IMR-90 (cell line): Measurements from ENCODE around the gene MRPL28. TPM values are rescaled to one million over a fixed set of nuclear protein-coding genes. Genes with fewer than 3 reads are reported as not detected.

Source experiments
- ATAC-seq: fragments of 200-7000 bp; cut with Tn5 transposase; 2 replicates; pipeline ENCODE4 v1.9.1; 2020; ENCODE audit warnings: low read depth, mild to moderate bottlenecking, moderate library complexity
- BruUV-seq: library from RNA; stranded (reverse); fragments of 400-500 nt; replicated peaks from 2 replicates; lab custom pipeline; 2021; lab: Mats Ljungman, UMichigan
- CTCF ChIA-PET: fragments of 300-600 bp; formaldehyde crosslinking; extraction: SDS; loops from one replicate; lab custom pipeline; 2021; ENCODE audit warnings: antibody characterized with exemption; lab: Yijun Ruan, JAX
- POLR2A ChIA-PET: fragments of 300-600 bp; sonication (Branson Sonifier 250); formaldehyde crosslinking; loops from one replicate; lab custom pipeline; 2022; ENCODE audit warnings: antibody characterized with exemption; ENCODE audit not compliant: unreplicated experiment; lab: Charles Lee
- DNase-seq: peaks from one replicate; pipeline ENCODE4 v3.0.0; 2013
- H2AFZ ChIP-seq: replicated peaks from 2 replicates; pipeline ENCODE3; 2013; ENCODE audit warnings: low read length, mild to moderate bottlenecking; ENCODE audit not compliant: poor library complexity
- H2AK5ac ChIP-seq: 2 replicates; pipeline ENCODE4 v1.6.1; 2013; ENCODE audit warnings: low read depth, low read length, inconsistent platforms
- H2AK9ac ChIP-seq: replicated peaks from 2 replicates; pipeline ENCODE3; 2013; ENCODE audit warnings: mild to moderate bottlenecking, low read depth, low read length, moderate library complexity; ENCODE audit not compliant: poor library complexity
- H2BK120ac ChIP-seq: 2 replicates; pipeline ENCODE4 v1.6.1; 2013; ENCODE audit warnings: low read depth, low read length, inconsistent platforms
- H2BK15ac ChIP-seq: 3 replicates; pipeline ENCODE4 v1.6.1; 2013; ENCODE audit warnings: low read depth, low read length, inconsistent platforms
- H2BK20ac ChIP-seq: 2 replicates; pipeline ENCODE4 v1.6.1; 2013; ENCODE audit warnings: low read depth, mild to moderate bottlenecking, inconsistent platforms, low read length, moderate library complexity
- H2BK5ac ChIP-seq: 2 replicates; pipeline ENCODE4 v1.6.1; 2013; ENCODE audit warnings: mild to moderate bottlenecking, low read depth, low read length, inconsistent platforms; ENCODE audit not compliant: poor library complexity, severe bottlenecking
- H3K14ac ChIP-seq: replicated peaks from 2 replicates; pipeline ENCODE4 v1.6.1; 2013; ENCODE audit warnings: low read depth, low read length, inconsistent platforms
- H3K18ac ChIP-seq: 2 replicates; pipeline ENCODE4 v1.6.1; 2013; ENCODE audit warnings: low read depth, low read length, control low read depth
- H3K23ac ChIP-seq: 2 replicates; pipeline ENCODE4 v1.6.1; 2013; ENCODE audit warnings: low read depth, low read length, inconsistent platforms
- H3K27ac ChIP-seq: 2 replicates; pipeline ENCODE4 v1.5.1; 2013; ENCODE audit warnings: mild to moderate bottlenecking, control low read depth, low read length; ENCODE audit not compliant: insufficient read depth
- H3K27me3 ChIP-seq: 2 replicates; pipeline ENCODE4 v1.6.1; 2013; ENCODE audit warnings: low read length; ENCODE audit not compliant: control insufficient read depth, insufficient read depth
- H3K36me3 ChIP-seq: 2 replicates; pipeline ENCODE4 v1.6.1; 2013; ENCODE audit warnings: low read length, mixed read lengths; ENCODE audit not compliant: control insufficient read depth, insufficient read depth
- H3K4ac ChIP-seq: 2 replicates; pipeline ENCODE4 v1.6.1; 2013; ENCODE audit warnings: low read depth, low read length, inconsistent platforms
- H3K4me1 ChIP-seq: 2 replicates; pipeline ENCODE4 v1.6.1; 2013; ENCODE audit warnings: low read length, mixed read lengths; ENCODE audit not compliant: control insufficient read depth, insufficient read depth
- H3K4me2 ChIP-seq: 2 replicates; pipeline ENCODE4 v1.6.1; 2013; ENCODE audit warnings: low read depth, mild to moderate bottlenecking, control low read depth, low read length, moderate library complexity
- H3K4me3 ChIP-seq: 2 replicates; pipeline ENCODE4 v1.5.1; 2013; ENCODE audit warnings: low read depth, mild to moderate bottlenecking, control low read depth, low read length, moderate library complexity; ENCODE audit not compliant: insufficient read depth
- H3K56ac ChIP-seq: 2 replicates; pipeline ENCODE4 v1.6.1; 2013; ENCODE audit warnings: low read length, inconsistent platforms; ENCODE audit not compliant: insufficient read depth; ENCODE audit errors: extremely low read depth
- H3K79me1 ChIP-seq, 2 experiments: 2 replicates each; pipeline ENCODE4 v1.6.1; 2013; ENCODE audit warnings: low read length in 2 of 2, inconsistent platforms in 1 of 2, low read depth in 1 of 2
- H3K9ac ChIP-seq: 2 replicates; pipeline ENCODE4 v1.6.1; 2013; ENCODE audit warnings: low read depth, low read length, control low read depth
- H3K9me1 ChIP-seq: 2 replicates; pipeline ENCODE4 v1.6.1; 2013; ENCODE audit warnings: low read length, inconsistent platforms; ENCODE audit not compliant: insufficient read depth
- H3K9me3 ChIP-seq: 2 replicates; pipeline ENCODE4 v1.6.1; 2013; ENCODE audit warnings: low read length; ENCODE audit not compliant: control insufficient read depth, insufficient read depth
- H4K20me1 ChIP-seq: 2 replicates; pipeline ENCODE4 v1.6.1; 2013; ENCODE audit warnings: low read length, inconsistent platforms; ENCODE audit not compliant: insufficient read depth
- H4K5ac ChIP-seq: 2 replicates; pipeline ENCODE4 v1.6.1; 2013; ENCODE audit warnings: mild to moderate bottlenecking, low read depth, low read length, control low read depth
- H4K8ac ChIP-seq, 2 experiments: 2 replicates each; pipeline ENCODE4 v1.6.1; 2013; ENCODE audit warnings: low read depth in 2 of 2, low read length in 2 of 2, control low read depth in 1 of 2, inconsistent platforms in 1 of 2
- H4K91ac ChIP-seq: 2 replicates; pipeline ENCODE4 v1.6.1; 2013; ENCODE audit warnings: low read depth, low read length, inconsistent platforms; ENCODE audit not compliant: insufficient read depth
- CHD1 ChIP-seq: IDR thresholded peaks from 2 replicates; pipeline ENCODE4 v1.6.1; 2012; ENCODE audit warnings: low read depth, low read length, improper control_type of control experiment
- CTCF ChIP-seq: conservative IDR thresholded peaks from 2 replicates; pipeline ENCODE4 v1.5.1; 2012; ENCODE audit warnings: mild to moderate bottlenecking, low read depth, low read length, improper control_type of control experiment
- ELK1 ChIP-seq: fragments of 150-350 bp; IDR thresholded peaks from 2 replicates; pipeline ENCODE4 v1.6.1; 2016; ENCODE audit warnings: low read depth, mild to moderate bottlenecking, low read length, moderate library complexity, borderline replicate concordance
- MAZ ChIP-seq: IDR thresholded peaks from 2 replicates; pipeline ENCODE4 v1.6.1; 2012; ENCODE audit warnings: low read depth, mild to moderate bottlenecking, low read length, improper control_type of control experiment, moderate library complexity, borderline replicate concordance
- NFE2L2 ChIP-seq: fragments of 150-350 bp; IDR thresholded peaks from 2 replicates; pipeline ENCODE4 v1.6.1; 2016; ENCODE audit warnings: low read depth, mild to moderate bottlenecking, low read length
- SMC3 ChIP-seq: fragments of 150-350 bp; IDR thresholded peaks from 2 replicates; pipeline ENCODE4 v1.6.1; 2016; ENCODE audit warnings: low read depth, mild to moderate bottlenecking, antibody characterized with exemption, low read length, moderate library complexity
- WGBS, 2 experiments: methylation state at CpG; one replicate each; pipeline versions ENCODE4 v1.1.5 to v1.1.7; 2013; ENCODE audit warnings: missing lambda C conversion rate in 2 of 2; ENCODE audit not compliant: insufficient read length in 1 of 2; ENCODE audit errors: extremely low coverage in 2 of 2; 5-methylcytosine and 5-hydroxymethylcytosine counted together
- dilution Hi-C: fragments of 300-500 bp; cut with HindIII; formaldehyde crosslinking; loops from one replicate; pipeline ENCODE4 v1.14.3; 2018; ENCODE audit warnings: low sequenced_read_pairs; ENCODE audit not compliant: unreplicated experiment
- in situ Hi-C: fragments of 300-500 bp; cut with MboI; formaldehyde crosslinking; loops from 3 replicates; pipeline ENCODE4 v1.14.3; 2019; ENCODE audit warnings: low sequenced_read_pairs, inconsistent platforms, mixed read lengths
- intact Hi-C: fragments of 100-400 bp; cut with micrococcal nuclease; formaldehyde crosslinking; loops from 2 replicates; pipeline ENCODE4 v1.10.0; 2022
- polyA plus RNA-seq, 3 experiments: library from polyadenylated mRNA; depleted of rRNA; stranded (reverse); fragments of >200 nt; gene quantifications; 2 replicates each; pipeline ENCODE4 v1.2.3, GENCODE V29; 2012; ENCODE audit warnings: low replicate concordance in 1 of 3
- total RNA-seq: library from RNA; depleted of rRNA; stranded (reverse); fragments of >200 nt; gene quantifications from 2 replicates; pipeline ENCODE4 v1.2.3, GENCODE V29; 2012

The MRPL28 gene
- total and polyA plus RNA-seq, 2 of the 4 experiments (the other 2 are of a cell fraction) = 104 to 181 TPM

GRCh38 chr16:372302-372983 is 2.1 kb upstream of the MRPL28 start:
- Histone ChIP-seq H2AK9ac (no peak overlapping the region), H3K36me3 (peaks cover 75% of the 10 kb centered on the region), H4K91ac (no peak overlapping the region), H2BK5ac (no peak overlapping the region), H3K4me2 (no peak overlapping the region), H3K27ac (no peak overlapping the region), H4K5ac (no peak overlapping the region), H3K9ac (no peak overlapping the region), H4K8ac (no peak overlapping the region), H2AFZ (no peak overlapping the region), H3K9me3 (no peaks in the 10 kb centered on the region), H4K20me1 (no peaks in the 10 kb centered on the region), H3K18ac (no peak overlapping the region), H2AK5ac (no peak overlapping the region), H3K27me3 (no peaks in the 10 kb centered on the region), H2BK20ac (no peak overlapping the region), H2BK15ac (no peak overlapping the region), H3K79me1 (peaks cover 4 to 11% of the 10 kb centered on the region in 2 experiments; a peak in 2 of 4 replicates), H3K23ac (no peak overlapping the region), H3K4me3 (no peak overlapping the region), H3K4me1 (peaks cover 7% of the 10 kb centered on the region; the same call in 1 of the 2 replicates), H3K14ac (no peak overlapping the region), H3K4ac (no peak overlapping the region), H2BK120ac (no peak overlapping the region), H3K9me1 (no peaks in the 10 kb centered on the region), H3K56ac (no peak overlapping the region)
- intact Hi-C loops = no loop called here
- POLR2A ChIA-PET = no interaction called here
- no peak for ATAC-seq
- TF ChIP-seq CHD1 (no peak), SMC3 (no peak), CTCF (no peak), ELK1 (no peak), NFE2L2 (no peak), MAZ (no peak)
- in situ Hi-C loops = no loop called here
- DNase-seq = no peak
- dilution Hi-C loops = no loop called here
- CTCF ChIA-PET = no interaction called here
- BruUV-seq = no TSS peak
- WGBS, 2 experiments = 90% methylated on average over 11 of the region's 19 CpGs; no CpG with 5 or more reads in 1 of the 2 experiments
